K562 (cell line): Measurements from ENCODE around the gene CDKL4. TPM values are rescaled to one million over a fixed set of nuclear protein-coding genes. Genes with fewer than 3 reads are reported as not detected.

Source experiments
- ATAC-seq: fragments of 200-7000 bp; cut with Tn5 transposase; 3 replicates; pipeline ENCODE4 v1.9.1; 2020; ENCODE audit warnings: moderate library complexity
- BruUV-seq: library from RNA; stranded (reverse); fragments of 400-500 nt; replicated peaks from 2 replicates; lab custom pipeline; 2021; lab: Mats Ljungman, UMichigan
- CTCF ChIA-PET: fragments of 300-600 bp; formaldehyde crosslinking; extraction: SDS; loops from one replicate; lab custom pipeline; 2021; ENCODE audit warnings: low intra/inter-chr PET ratio; lab: Yijun Ruan, JAX
- POLR2A ChIA-PET: fragments of 300-600, 350-650 bp; sonication (Branson Sonifier 250); formaldehyde crosslinking; extraction: SDS; loops from one replicate; lab custom pipeline; 2021; ENCODE audit warnings: antibody characterized with exemption, inconsistent platforms; lab: Yijun Ruan, JAX
- DNase-seq, 4 experiments: peaks; one replicate each; pipeline versions ENCODE4 v3.0.0 to v3.0.0-alpha.2; 2011 to 2018; ENCODE audit warnings: low spot score in 3 of 4, mixed read lengths in 3 of 4; ENCODE audit errors: extremely low read depth in 1 of 4
- FAIRE-seq: peaks from 2 replicates; lab custom pipeline; 2011; peaks lifted over from hg19 to GRCh38; lab: Jason Lieb, UNC
- H2AFZ ChIP-seq: 2 replicates; pipeline ENCODE4 v1.6.0; 2011; ENCODE audit warnings: low read depth, low read length, control low read depth, inconsistent platforms
- H3K27ac ChIP-seq: fragments of 200-600 bp; 3 replicates; pipeline ENCODE4 v1.8.0; 2011; ENCODE audit warnings: low read depth, mild to moderate bottlenecking, control low read depth, inconsistent platforms, low read length, moderate library complexity, mixed read lengths; ENCODE audit errors: extremely low read depth
- H3K27me3 ChIP-seq, 2 experiments: fragments of 300-600 bp in 1 of 2; 2 replicates in 1 of 2; 3 replicates in 1 of 2; pipeline versions ENCODE4 v1.6.0 to v1.8.0; 2011; ENCODE audit warnings: inconsistent platforms in 2 of 2, low read length in 2 of 2, mild to moderate bottlenecking in 1 of 2, mixed read lengths in 1 of 2, moderate library complexity in 1 of 2; ENCODE audit not compliant: control insufficient read depth in 2 of 2, insufficient read depth in 2 of 2
- H3K36me3 ChIP-seq: fragments of 300-600 bp; 3 replicates; pipeline ENCODE4 v1.8.0; 2011; ENCODE audit warnings: mild to moderate bottlenecking, low read length, inconsistent platforms; ENCODE audit not compliant: control insufficient read depth, insufficient read depth
- H3K4me1 ChIP-seq, 2 experiments: fragments of 200-600 bp in 1 of 2; replicated peaks in 1 of 2; 2 replicates in 1 of 2; 3 replicates in 1 of 2; pipeline versions ENCODE4 v1.5.1 to v1.8.0; 2011; ENCODE audit warnings: inconsistent platforms in 2 of 2, low read length in 2 of 2, mild to moderate bottlenecking in 1 of 2, mixed read lengths in 1 of 2, moderate library complexity in 1 of 2; ENCODE audit not compliant: control insufficient read depth in 2 of 2, insufficient read depth in 2 of 2
- H3K4me2 ChIP-seq: 2 replicates; pipeline ENCODE4 v1.6.1; 2011; ENCODE audit warnings: low read length, control low read depth, inconsistent platforms, mixed read lengths; ENCODE audit not compliant: insufficient read depth
- H3K4me3 ChIP-seq: fragments of 200-600 bp; sonication (generic), shearing (Covaris generic); 2 replicates; pipeline ENCODE4 v1.5.1; 2016; ENCODE audit warnings: control low read depth, inconsistent platforms
- H3K79me2 ChIP-seq: fragments of 200-600 bp; 3 replicates; pipeline ENCODE4 v1.8.0; 2011; ENCODE audit warnings: low read length, inconsistent platforms; ENCODE audit not compliant: control insufficient read depth, insufficient read depth
- H3K9ac ChIP-seq, 2 experiments: 2 replicates each; pipeline versions ENCODE4 v1.6.0 to v1.6.1; 2011; ENCODE audit warnings: low read depth in 2 of 2, low read length in 2 of 2, control low read depth in 1 of 2, inconsistent platforms in 1 of 2, mild to moderate bottlenecking in 1 of 2, mixed read lengths in 1 of 2; ENCODE audit not compliant: insufficient read depth in 1 of 2
- H3K9me1 ChIP-seq: one replicate; pipeline ENCODE4 v1.6.0; 2011; ENCODE audit warnings: inconsistent platforms, mild to moderate bottlenecking, low read length, moderate library complexity; ENCODE audit not compliant: control insufficient read depth, insufficient read depth
- H3K9me3 ChIP-seq: replicated peaks from 2 replicates; pipeline ENCODE4 v1.5.1; 2011; ENCODE audit warnings: low read depth, low read length, inconsistent platforms; ENCODE audit not compliant: control insufficient read depth, insufficient read depth
- H4K20me1 ChIP-seq: replicated peaks from 2 replicates; pipeline ENCODE4 v1.6.1; 2011; ENCODE audit warnings: low read length, inconsistent platforms, mixed read lengths; ENCODE audit not compliant: control insufficient read depth, insufficient read depth
- CBX3 ChIP-seq, 2 experiments: IDR thresholded peaks; 1 replicate in 1 of 2; 2 replicates in 1 of 2; pipeline ENCODE4 v1.6.1; 2012; ENCODE audit warnings: inconsistent platforms in 2 of 2, low read length in 2 of 2, borderline replicate concordance in 1 of 2, control low read depth in 1 of 2
- CEBPB ChIP-seq: fragments of 450-650 bp; IDR thresholded peaks from 2 replicates; pipeline ENCODE4 v1.6.1; 2016; ENCODE audit warnings: missing genetic modification characterization, missing compliant biosample characterization
- CEBPG ChIP-seq, 3 experiments: fragments of 200-800 bp in 1 of 3; sonication (Bioruptor generic) in 1 of 3; sonication (generic) in 1 of 3; formaldehyde crosslinking in 1 of 3; IDR thresholded peaks in 2 of 3; conservative IDR thresholded peaks in 1 of 3; 2 replicates each; pipeline versions ENCODE4 v1.6.1 to v1.8.0; 2016 to 2022; ENCODE audit warnings: missing compliant biosample characterization in 2 of 3, missing genetic modification characterization in 2 of 3, mild to moderate bottlenecking in 1 of 3, missing genetic modification reagents in 1 of 3
- NFE2L1 ChIP-seq: fragments of 450-650 bp; IDR thresholded peaks from 2 replicates; pipeline ENCODE4 v1.6.1; 2016; ENCODE audit warnings: missing genetic modification characterization, low read depth, mild to moderate bottlenecking, missing compliant biosample characterization, moderate library complexity, borderline replicate concordance
- TCFL5 ChIP-seq: fragments of 250-450 bp; sonication (Bioruptor Pico); conservative IDR thresholded peaks from 2 replicates; pipeline ENCODE4 v1.6.1; 2021; ENCODE audit warnings: mild to moderate bottlenecking, moderate library complexity, matching md5 sums
- TSHZ1 ChIP-seq: fragments of 250-450 bp; sonication (Bioruptor Pico); IDR thresholded peaks from 2 replicates; pipeline ENCODE4 v1.4.0; 2020; ENCODE audit warnings: mild to moderate bottlenecking, moderate library complexity
- ZBTB2 ChIP-seq: fragments of 450-650 bp; IDR thresholded peaks from 2 replicates; pipeline ENCODE4 v1.6.1; 2016; ENCODE audit warnings: antibody characterized with exemption
- ZNF75A ChIP-seq: fragments of 450-650 bp; formaldehyde crosslinking; IDR thresholded peaks from 2 replicates; pipeline ENCODE4 v1.4.0; 2020; ENCODE audit warnings: mild to moderate bottlenecking
- WGBS: fragments of 100-300 bp; shearing (Covaris generic); methylation state at CpG from one replicate; pipeline ENCODE4 v1.1.6; 2016; ENCODE audit warnings: low coverage, mixed read lengths; ENCODE audit not compliant: insufficient coverage; ENCODE audit errors: missing lambda C conversion rate; 5-methylcytosine and 5-hydroxymethylcytosine counted together
- in situ Hi-C: fragments of 300-500 bp; cut with MboI; formaldehyde crosslinking; loops from 4 replicates; pipeline ENCODE4 v1.15.0; 2018; ENCODE audit warnings: inconsistent platforms, mixed read lengths
- intact Hi-C: fragments of 100-400 bp; cut with micrococcal nuclease; formaldehyde crosslinking; loops from 2 replicates; pipeline ENCODE4 v1.14.2; 2022
- polyA plus RNA-seq, 8 experiments: library from polyadenylated mRNA; depleted of rRNA in 4 of 8; stranded (reverse) in 5 of 8; unstranded in 3 of 8; fragments of >200 nt; fragmentation: Nextera tagmentation in 2 of 8; fragmentation: Illumina TruSeq in 1 of 8; extraction: Ambion mirVana in 2 of 8; extraction: Trizol in 1 of 8; gene quantifications; 2 replicates each; pipeline versions ENCODE4 v1.2.1 to v1.2.3, GENCODE V29; 2011 to 2014; ENCODE audit warnings: inconsistent platforms in 1 of 8, missing spikeins in 1 of 8
- total RNA-seq, 7 experiments: library from RNA; depleted of rRNA in 6 of 7; stranded (reverse); fragments of >200 nt in 6 of 7; fragmentation: Illumina TruSeq in 2 of 7; extraction: Trizol in 2 of 7; gene quantifications; 2 replicates each; pipeline versions ENCODE4 v1.2.1 to v1.2.3, GENCODE V29; 2011 to 2021; ENCODE audit warnings: low replicate concordance in 1 of 7
- TF ChIP-seq, protein P1 (sequence below): sonication (generic); formaldehyde crosslinking; IDR thresholded peaks from 2 replicates; pipeline ENCODE4 v1.8.0; 2023; ENCODE audit warnings: mild to moderate bottlenecking, missing genetic modification reagents

CDKL4 gene
- total and polyA plus RNA-seq, 9 of the 15 experiments (the other 6 are each of a cell fraction or from before 2014, with no cell fraction given), result not detected

GRCh38 chr2:39197003-39197402 is 46.8 kb downstream of the CDKL4 start (continued):
- TF ChIP-seq CBX3 (IDR thresholded peaks at IDR 0.05; ENCODE audit: borderline replicate concordance in 1 of 2, low read length in 2 of 2), result peak in 1 of 2 experiments; percentile 81; a peak in 2 of 3 replicates
- TF ChIP-seq, all 486 proteins: peak for 7; not testable (repeated sequence) for 479

- Histone ChIP-seq H3K27ac (no peak overlapping the region), H4K20me1 (no peaks in the 10 kb centered on the region), H3K4me3 (no peak overlapping the region), H3K79me2 (no peaks in the 10 kb centered on the region), H3K9ac (no peak overlapping the region), H3K27me3 (no peaks in the 10 kb centered on the region), H3K4me1 (no peaks in the 10 kb centered on the region), H3K4me2 (no peak overlapping the region), H3K9me1 (no peaks in the 10 kb centered on the region), H3K9me3 (peaks cover 8% of the 10 kb centered on the region), H2AFZ (no peak overlapping the region), H3K36me3 (no peaks in the 10 kb centered on the region)
- FAIRE-seq, result no peak
- no TSS peak for BruUV-seq
- intact Hi-C loops (no loop called here), in situ Hi-C loops (no loop called here)
- no peak for DNase-seq
- ChIA-PET POLR2A (interaction anchor here (0.6 to 1.7 kb wide), 2 partner anchors 8 to 346 kb away, joined by 3 to 5 read pairs; no protein-coding TSS in a partner anchor), CTCF (no interaction called here)
- no peak for ATAC-seq
- 75% methylated on average over 3 of the region's 3 CpGs for WGBS
- TF ChIP-seq TCFL5 (CRISPR knock-in tag) (no peak), CEBPB (tag) (peak; percentile 77), TSHZ1 (CRISPR knock-in tag) (no peak), CEBPG (CRISPR knock-in tag; IDR thresholded peaks at IDR 0.05) (no peak), CEBPG (tag; conservative IDR thresholded peaks at IDR 0.05 in 1 of 2, IDR thresholded peaks at IDR 0.05 in 1 of 2) (peak; percentile 30 to 58; a peak in 1 of 4 replicates), ZNF75A (no peak), ZBTB2 (no peak), NFE2L1 (tag) (no peak)
- TF ChIP-seq, protein P1, sequence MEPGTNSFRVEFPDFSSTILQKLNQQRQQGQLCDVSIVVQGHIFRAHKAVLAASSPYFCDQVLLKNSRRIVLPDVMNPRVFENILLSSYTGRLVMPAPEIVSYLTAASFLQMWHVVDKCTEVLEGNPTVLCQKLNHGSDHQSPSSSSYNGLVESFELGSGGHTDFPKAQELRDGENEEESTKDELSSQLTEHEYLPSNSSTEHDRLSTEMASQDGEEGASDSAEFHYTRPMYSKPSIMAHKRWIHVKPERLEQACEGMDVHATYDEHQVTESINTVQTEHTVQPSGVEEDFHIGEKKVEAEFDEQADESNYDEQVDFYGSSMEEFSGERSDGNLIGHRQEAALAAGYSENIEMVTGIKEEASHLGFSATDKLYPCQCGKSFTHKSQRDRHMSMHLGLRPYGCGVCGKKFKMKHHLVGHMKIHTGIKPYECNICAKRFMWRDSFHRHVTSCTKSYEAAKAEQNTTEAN (CRISPR knock-in tag), result no peak
Observed at GRCh38 chr2:39194686-39195085, 49.1 kb downstream of the CDKL4 start.
